ENCODE data around the gene NWD2. TPM values are rescaled to one million over a fixed set of nuclear protein-coding genes. Genes with fewer than 3 reads are reported as not detected.

NWD2 gene
- total RNA-seq, 1 experiment from 2014 or later = not detected

DNA sequence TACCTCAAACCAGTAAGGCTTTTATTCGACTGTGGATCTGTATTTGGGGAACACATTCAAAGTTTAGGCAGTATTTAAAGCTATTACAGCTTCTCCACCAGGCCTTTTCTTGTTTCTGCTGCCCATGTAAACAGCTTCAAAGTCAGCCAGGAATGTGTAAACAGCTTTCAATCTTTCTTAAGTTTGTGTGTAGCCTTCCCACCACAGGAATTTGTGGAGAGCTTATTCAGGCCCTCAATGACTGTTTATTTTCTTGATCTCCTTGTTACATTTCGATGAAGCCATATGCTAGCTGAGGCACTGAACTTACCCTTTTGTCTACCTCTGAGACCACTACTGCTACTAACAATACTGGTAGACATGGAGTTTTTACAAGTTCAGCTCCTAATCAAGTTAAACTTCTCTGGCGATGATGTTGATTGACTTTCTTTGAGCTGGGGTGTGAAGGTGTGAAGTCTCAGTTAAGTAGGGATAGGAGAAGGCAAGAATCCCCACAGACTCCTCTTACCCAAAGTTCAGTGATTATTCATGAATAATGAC lies 72.6 kb downstream of the NWD2 start:
- POLR2A ChIA-PET (ENCODE audit: low non-redundant PET) = no interaction called here
- CTCF ChIA-PET = no interaction called here
- no peaks in the 10 kb centered on the region for H3K4me1 ChIP-seq (ENCODE audit: insufficient read depth, low read length, poor library complexity, severe bottlenecking)
- DNase-seq (ENCODE audit: low spot score) = no peak
- no peaks in the 10 kb centered on the region for H3K27me3 ChIP-seq (replicated peaks; ENCODE audit: insufficient read depth, low read depth, low read length, poor library complexity)
- no peak for TF ChIP-seq EZH2 (IDR thresholded peaks at IDR 0.05; ENCODE audit: borderline replicate concordance, low read depth, low read length, poor library complexity, severe bottlenecking)
- TF ChIP-seq, protein P1, sequence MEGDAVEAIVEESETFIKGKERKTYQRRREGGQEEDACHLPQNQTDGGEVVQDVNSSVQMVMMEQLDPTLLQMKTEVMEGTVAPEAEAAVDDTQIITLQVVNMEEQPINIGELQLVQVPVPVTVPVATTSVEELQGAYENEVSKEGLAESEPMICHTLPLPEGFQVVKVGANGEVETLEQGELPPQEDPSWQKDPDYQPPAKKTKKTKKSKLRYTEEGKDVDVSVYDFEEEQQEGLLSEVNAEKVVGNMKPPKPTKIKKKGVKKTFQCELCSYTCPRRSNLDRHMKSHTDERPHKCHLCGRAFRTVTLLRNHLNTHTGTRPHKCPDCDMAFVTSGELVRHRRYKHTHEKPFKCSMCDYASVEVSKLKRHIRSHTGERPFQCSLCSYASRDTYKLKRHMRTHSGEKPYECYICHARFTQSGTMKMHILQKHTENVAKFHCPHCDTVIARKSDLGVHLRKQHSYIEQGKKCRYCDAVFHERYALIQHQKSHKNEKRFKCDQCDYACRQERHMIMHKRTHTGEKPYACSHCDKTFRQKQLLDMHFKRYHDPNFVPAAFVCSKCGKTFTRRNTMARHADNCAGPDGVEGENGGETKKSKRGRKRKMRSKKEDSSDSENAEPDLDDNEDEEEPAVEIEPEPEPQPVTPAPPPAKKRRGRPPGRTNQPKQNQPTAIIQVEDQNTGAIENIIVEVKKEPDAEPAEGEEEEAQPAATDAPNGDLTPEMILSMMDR (conservative IDR thresholded peaks at IDR 0.05; ENCODE audit: low read depth, low read length) = no peak
- intact Hi-C loops (cut with micrococcal nuclease; ENCODE audit: unreplicated experiment) = no loop called here
- peaks cover 11% of the 10 kb centered on the region for H3K9me3 ChIP-seq (ENCODE audit: low read depth, low read length, poor library complexity, severe bottlenecking)
- no TSS peak for BruUV-seq (replicated peaks)
- H3K36me3 ChIP-seq (ENCODE audit: insufficient read depth, low read length, poor library complexity, severe bottlenecking) = no peaks in the 10 kb centered on the region
- H3K4me3 ChIP-seq (ENCODE audit: low read depth, low read length, poor library complexity, severe bottlenecking) = no peak overlapping the region
- H3K27ac ChIP-seq (ENCODE audit: low read depth, low read length, poor library complexity, severe bottlenecking) = no peak overlapping the region

DNA sequence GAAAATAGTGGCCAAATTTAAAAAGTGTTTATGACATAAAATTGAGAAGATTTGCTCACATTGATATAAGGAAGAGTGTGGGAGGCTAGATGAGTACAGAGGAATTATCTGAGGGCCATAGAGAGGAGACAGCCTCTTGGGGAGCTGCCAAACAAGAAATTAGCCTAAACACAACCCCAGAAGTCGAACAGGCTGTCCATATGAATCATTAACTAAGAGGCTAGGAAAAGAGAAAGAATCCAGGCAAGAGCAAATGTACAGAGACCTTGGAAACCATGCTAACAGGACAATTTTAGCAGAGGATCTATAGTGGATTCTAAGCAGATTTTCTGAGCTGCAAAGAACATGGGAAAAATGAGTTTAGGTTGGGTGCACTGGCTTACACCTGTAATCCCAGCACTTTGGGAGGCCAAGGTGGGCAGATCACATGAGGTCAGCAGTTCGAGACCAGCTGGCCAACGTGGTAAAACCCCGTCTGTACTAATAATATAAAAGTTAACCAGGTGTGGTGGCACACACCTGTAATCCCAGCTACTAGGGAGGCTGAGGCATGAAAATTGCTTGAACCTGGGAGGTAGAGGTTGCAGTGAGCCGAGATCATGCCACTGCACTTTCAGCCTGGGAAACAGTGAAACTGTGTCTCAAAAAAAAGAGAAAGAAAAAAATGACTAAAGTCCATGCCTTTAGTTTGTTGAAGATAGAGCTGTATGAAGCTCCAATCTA lies 76.1 kb downstream of the NWD2 start:
- Histone ChIP-seq H3K36me3 (ENCODE audit: insufficient read depth, low read length, poor library complexity, severe bottlenecking) (no peaks in the 10 kb centered on the region), H3K27ac (ENCODE audit: low read depth, low read length, poor library complexity, severe bottlenecking) (no peak overlapping the region), H3K4me1 (ENCODE audit: insufficient read depth, low read length, poor library complexity, severe bottlenecking) (no peaks in the 10 kb centered on the region), H3K9me3 (ENCODE audit: low read depth, low read length, poor library complexity, severe bottlenecking) (peaks cover 11% of the 10 kb centered on the region), H3K4me3 (ENCODE audit: low read depth, low read length, poor library complexity, severe bottlenecking) (no peak overlapping the region), H3K27me3 (replicated peaks; ENCODE audit: insufficient read depth, low read depth, low read length, poor library complexity) (no peaks in the 10 kb centered on the region)
- TF ChIP-seq, protein P1 (conservative IDR thresholded peaks at IDR 0.05; ENCODE audit: low read depth, low read length) = no peak
- TF ChIP-seq EZH2 (IDR thresholded peaks at IDR 0.05; ENCODE audit: borderline replicate concordance, low read depth, low read length, poor library complexity, severe bottlenecking) = no peak
- CTCF ChIA-PET = no interaction called here
- BruUV-seq (replicated peaks) = no TSS peak
- no peak for DNase-seq (ENCODE audit: low spot score)
- POLR2A ChIA-PET (ENCODE audit: low non-redundant PET) = no interaction called here
- intact Hi-C loops (cut with micrococcal nuclease; ENCODE audit: unreplicated experiment) = no loop called here

DNA sequence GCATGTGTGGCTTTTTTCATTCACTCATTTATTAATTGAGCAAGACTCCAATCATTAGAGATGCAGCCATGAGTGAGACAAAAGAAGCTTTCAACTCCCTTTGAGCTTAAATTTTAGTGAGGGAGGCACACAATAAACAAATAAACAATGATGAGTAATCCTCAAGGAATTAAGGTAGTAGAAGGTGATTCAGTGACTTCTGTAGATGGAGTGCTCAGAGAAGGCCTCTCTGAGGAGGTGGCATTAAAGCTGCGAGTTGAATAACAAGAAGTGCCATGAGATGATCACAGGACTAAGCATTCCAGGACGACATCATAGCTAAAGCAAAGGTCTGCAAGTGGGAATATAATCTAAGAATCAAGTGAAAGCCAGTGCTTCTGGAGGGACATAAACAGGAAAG lies 77.6 kb downstream of the NWD2 start:
- BruUV-seq (replicated peaks) = no TSS peak
- no peak for TF ChIP-seq EZH2 (IDR thresholded peaks at IDR 0.05; ENCODE audit: borderline replicate concordance, low read depth, low read length, poor library complexity, severe bottlenecking)
- TF ChIP-seq, protein P1 (conservative IDR thresholded peaks at IDR 0.05; ENCODE audit: low read depth, low read length) = no peak
- intact Hi-C loops (cut with micrococcal nuclease; ENCODE audit: unreplicated experiment) = no loop called here

More for the DNA sequence above, 77.6 kb downstream of the NWD2 start:
- DNase-seq (ENCODE audit: low spot score) = no peak
- Histone ChIP-seq H3K4me3 (ENCODE audit: low read depth, low read length, poor library complexity, severe bottlenecking) (no peak overlapping the region), H3K36me3 (ENCODE audit: insufficient read depth, low read length, poor library complexity, severe bottlenecking) (no peaks in the 10 kb centered on the region), H3K27ac (ENCODE audit: low read depth, low read length, poor library complexity, severe bottlenecking) (no peak overlapping the region), H3K27me3 (replicated peaks; ENCODE audit: insufficient read depth, low read depth, low read length, poor library complexity) (no peaks in the 10 kb centered on the region), H3K9me3 (ENCODE audit: low read depth, low read length, poor library complexity, severe bottlenecking) (peaks cover 11% of the 10 kb centered on the region), H3K4me1 (ENCODE audit: insufficient read depth, low read length, poor library complexity, severe bottlenecking) (no peaks in the 10 kb centered on the region)
- ChIA-PET POLR2A (ENCODE audit: low non-redundant PET) (no interaction called here), CTCF (no interaction called here)
